ENCODE results near the gene VMP1. TPM values are rescaled to one million over a fixed set of nuclear protein-coding genes. Genes with fewer than 3 reads are reported as not detected.
A peak's percentile ranks its signal among the peaks of the same experiment; 100 is the strongest.

The VMP1 gene
- total and polyA plus RNA-seq, 2 of the 13 experiments (the other 11 are each of a cell fraction or from before 2014, with no cell fraction given): 186 to 271 TPM

DNA sequence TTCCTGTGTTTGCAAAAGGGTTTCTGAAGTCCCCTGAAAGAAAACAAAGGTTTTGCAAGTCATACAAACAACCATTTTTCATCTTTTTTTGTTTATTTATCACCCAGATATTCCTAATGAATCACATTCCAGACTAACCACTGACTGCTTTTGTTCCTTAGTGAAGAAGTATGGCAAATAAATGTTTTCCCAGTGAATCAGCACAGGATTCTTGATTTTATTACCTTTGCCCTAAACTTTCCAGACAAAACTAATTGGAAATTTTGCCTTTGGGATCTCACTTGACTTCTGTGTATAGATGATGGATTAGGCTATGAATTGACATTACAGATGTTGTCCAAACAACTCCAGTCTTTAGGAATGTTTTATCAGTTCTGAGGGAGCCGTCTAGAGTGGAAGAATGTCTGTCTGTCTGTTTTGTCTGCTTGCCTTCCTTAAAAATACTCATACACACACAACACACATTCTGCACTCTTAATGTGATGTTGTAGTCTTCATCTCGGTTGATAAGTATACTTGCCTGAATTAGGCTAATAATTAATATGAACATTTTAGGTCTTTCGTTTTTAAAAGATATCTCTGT, 48.9 kb downstream of the VMP1 start:
- TSS peak; percentile 26 for BruUV-seq (replicated peaks)
- in situ Hi-C loops (cut with HindIII; ENCODE audit: extremely low pct_ligation_motif_present, low pct_unique_long_range_greater_than_20kb): loop anchor here (5.0 kb wide), 3 partner anchors 36 to 81 kb away; partner anchors contain the start of genes PTRH2 and VMP1
- Histone ChIP-seq H2AFZ (ENCODE audit: low read length) (no peak overlapping the region), H3K4me2 (ENCODE audit: low read depth, low read length) (0 out of 2 replicates have a peak overlapping the region, but pooled peaks have one; percentile 10), H4K20me1 (ENCODE audit: insufficient read depth, low read length) (no peaks in the 10 kb centered on the region), H3K9ac (ENCODE audit: insufficient read depth, low read depth, low read length) (peak overlapping the region; percentile 63), H3K4me3 (replicated peaks in 1 of 3; ENCODE audit: insufficient read depth in 1 of 3, low read depth in 2 of 3, low read length in 3 of 3) (no peak overlapping the region), H3K27ac (ENCODE audit: extremely low read length, insufficient read depth, low read length) (peak overlapping the region; percentile 82), H3K36me3 (replicated peaks in 1 of 2; ENCODE audit: control insufficient read depth in 1 of 2, insufficient read depth in 2 of 2, low read length in 2 of 2) (peaks cover 0 to 13% of the 10 kb centered on the region in 2 experiments; a peak in 2 of 5 replicates), H3K4me1 (ENCODE audit: insufficient read depth, low read length) (peaks cover 72% of the 10 kb centered on the region), H3K27me3 (ENCODE audit: control insufficient read depth in 1 of 2, insufficient read depth in 2 of 2, low read length in 2 of 2) (no peaks in the 10 kb centered on the region), H3K79me2 (ENCODE audit: insufficient read depth, low read length) (peaks cover 7% of the 10 kb centered on the region), H3K9me3 (ENCODE audit: low read length) (no peaks in the 10 kb centered on the region)
- CTCF ChIA-PET (ENCODE audit: low intra/inter-chr PET ratio, low total read pairs): no interaction called here
- WGBS (ENCODE audit: low lambda C conversion rate): 32% methylated on average over 3 of the region's 3 CpGs
- FAIRE-seq (no peak), ATAC-seq (peak; percentile 65), DNase-seq (ENCODE audit: low spot score) (peak; percentile 88)
- intact Hi-C loops (cut with micrococcal nuclease; ENCODE audit: unreplicated experiment): no loop called here
- POLR2A ChIA-PET: interaction anchor here (1.1 to 6.8 kb wide), 4 partner anchors 31 to 87 kb away, joined by 4 to 400 read pairs (median 66); no protein-coding TSS in a partner anchor
- TF ChIP-seq ZFAT (CRISPR knock-in tag; conservative IDR thresholded peaks at IDR 0.05) (no peak), ARID2 (CRISPR knock-in tag; IDR thresholded peaks at IDR 0.05; ENCODE audit: borderline replicate concordance) (no peak), SP2 (CRISPR knock-in tag; IDR thresholded peaks at IDR 0.05) (no peak), SOX13 (IDR thresholded peaks at IDR 0.05) (no peak), SOX13 (CRISPR knock-in tag; conservative IDR thresholded peaks at IDR 0.05 in 1 of 2, IDR thresholded peaks at IDR 0.05 in 1 of 2) (peak in 1 of 2 experiments; percentile 48; a peak in 1 of 4 replicates), GATA4 (IDR thresholded peaks at IDR 0.05; ENCODE audit: borderline replicate concordance, low read depth) (peak; percentile 38; the same call in 1 of the 2 replicates), ZMYM3 (CRISPR knock-in tag; IDR thresholded peaks at IDR 0.05) (no peak), ZSCAN25 (CRISPR knock-in tag; IDR thresholded peaks at IDR 0.05) (no peak), KDM3A (CRISPR knock-in tag; IDR thresholded peaks at IDR 0.05; ENCODE audit: low read depth) (no peak)
- TF ChIP-seq, protein P1, sequence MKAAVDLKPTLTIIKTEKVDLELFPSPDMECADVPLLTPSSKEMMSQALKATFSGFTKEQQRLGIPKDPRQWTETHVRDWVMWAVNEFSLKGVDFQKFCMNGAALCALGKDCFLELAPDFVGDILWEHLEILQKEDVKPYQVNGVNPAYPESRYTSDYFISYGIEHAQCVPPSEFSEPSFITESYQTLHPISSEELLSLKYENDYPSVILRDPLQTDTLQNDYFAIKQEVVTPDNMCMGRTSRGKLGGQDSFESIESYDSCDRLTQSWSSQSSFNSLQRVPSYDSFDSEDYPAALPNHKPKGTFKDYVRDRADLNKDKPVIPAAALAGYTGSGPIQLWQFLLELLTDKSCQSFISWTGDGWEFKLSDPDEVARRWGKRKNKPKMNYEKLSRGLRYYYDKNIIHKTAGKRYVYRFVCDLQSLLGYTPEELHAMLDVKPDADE (CRISPR knock-in tag; IDR thresholded peaks at IDR 0.05): no peak
- TF ChIP-seq, protein P2, sequence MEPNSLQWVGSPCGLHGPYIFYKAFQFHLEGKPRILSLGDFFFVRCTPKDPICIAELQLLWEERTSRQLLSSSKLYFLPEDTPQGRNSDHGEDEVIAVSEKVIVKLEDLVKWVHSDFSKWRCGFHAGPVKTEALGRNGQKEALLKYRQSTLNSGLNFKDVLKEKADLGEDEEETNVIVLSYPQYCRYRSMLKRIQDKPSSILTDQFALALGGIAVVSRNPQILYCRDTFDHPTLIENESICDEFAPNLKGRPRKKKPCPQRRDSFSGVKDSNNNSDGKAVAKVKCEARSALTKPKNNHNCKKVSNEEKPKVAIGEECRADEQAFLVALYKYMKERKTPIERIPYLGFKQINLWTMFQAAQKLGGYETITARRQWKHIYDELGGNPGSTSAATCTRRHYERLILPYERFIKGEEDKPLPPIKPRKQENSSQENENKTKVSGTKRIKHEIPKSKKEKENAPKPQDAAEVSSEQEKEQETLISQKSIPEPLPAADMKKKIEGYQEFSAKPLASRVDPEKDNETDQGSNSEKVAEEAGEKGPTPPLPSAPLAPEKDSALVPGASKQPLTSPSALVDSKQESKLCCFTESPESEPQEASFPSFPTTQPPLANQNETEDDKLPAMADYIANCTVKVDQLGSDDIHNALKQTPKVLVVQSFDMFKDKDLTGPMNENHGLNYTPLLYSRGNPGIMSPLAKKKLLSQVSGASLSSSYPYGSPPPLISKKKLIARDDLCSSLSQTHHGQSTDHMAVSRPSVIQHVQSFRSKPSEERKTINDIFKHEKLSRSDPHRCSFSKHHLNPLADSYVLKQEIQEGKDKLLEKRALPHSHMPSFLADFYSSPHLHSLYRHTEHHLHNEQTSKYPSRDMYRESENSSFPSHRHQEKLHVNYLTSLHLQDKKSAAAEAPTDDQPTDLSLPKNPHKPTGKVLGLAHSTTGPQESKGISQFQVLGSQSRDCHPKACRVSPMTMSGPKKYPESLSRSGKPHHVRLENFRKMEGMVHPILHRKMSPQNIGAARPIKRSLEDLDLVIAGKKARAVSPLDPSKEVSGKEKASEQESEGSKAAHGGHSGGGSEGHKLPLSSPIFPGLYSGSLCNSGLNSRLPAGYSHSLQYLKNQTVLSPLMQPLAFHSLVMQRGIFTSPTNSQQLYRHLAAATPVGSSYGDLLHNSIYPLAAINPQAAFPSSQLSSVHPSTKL (CRISPR knock-in tag; IDR thresholded peaks at IDR 0.05): peak; percentile 50
- TF ChIP-seq, protein P3, sequence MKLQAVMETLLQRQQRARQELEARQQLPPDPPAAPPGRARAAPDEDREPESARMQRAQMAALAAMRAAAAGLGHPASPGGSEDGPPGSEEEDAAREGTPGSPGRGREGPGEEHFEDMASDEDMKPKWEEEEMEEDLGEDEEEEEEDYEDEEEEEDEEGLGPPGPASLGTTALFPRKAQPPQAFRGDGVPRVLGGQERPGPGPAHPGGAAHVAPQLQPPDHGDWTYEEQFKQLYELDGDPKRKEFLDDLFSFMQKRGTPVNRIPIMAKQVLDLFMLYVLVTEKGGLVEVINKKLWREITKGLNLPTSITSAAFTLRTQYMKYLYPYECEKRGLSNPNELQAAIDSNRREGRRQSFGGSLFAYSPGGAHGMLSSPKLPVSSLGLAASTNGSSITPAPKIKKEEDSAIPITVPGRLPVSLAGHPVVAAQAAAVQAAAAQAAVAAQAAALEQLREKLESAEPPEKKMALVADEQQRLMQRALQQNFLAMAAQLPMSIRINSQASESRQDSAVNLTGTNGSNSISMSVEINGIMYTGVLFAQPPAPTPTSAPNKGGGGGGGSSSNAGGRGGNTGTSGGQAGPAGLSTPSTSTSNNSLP (IDR thresholded peaks at IDR 0.05; ENCODE audit: low read depth, low read length): peak; percentile 72
